Muscle layer of colon (tissue), 2 donors: ENCODE data around the gene DSTN.
A peak's percentile ranks its signal among the peaks of the same experiment; 100 is the strongest.

Experiments
- H3K27ac ChIP-seq: one replicate; pipeline ENCODE4 v1.7.0; 2013; ENCODE audit warnings: low read depth, mild to moderate bottlenecking, low read length, moderate library complexity
- H3K27me3 ChIP-seq, 2 donors: one replicate each; pipeline ENCODE4 v1.7.0; 2013; ENCODE audit warnings: low read length in 2 of 2, mild to moderate bottlenecking in 2 of 2; ENCODE audit not compliant: insufficient read depth in 2 of 2, control insufficient read depth in 1 of 2
- H3K36me3 ChIP-seq: one replicate; pipeline ENCODE4 v1.7.0; 2013; ENCODE audit warnings: mild to moderate bottlenecking, low read length; ENCODE audit not compliant: insufficient read depth
- H3K4me1 ChIP-seq: one replicate; pipeline ENCODE4 v1.7.0; 2013; ENCODE audit warnings: mild to moderate bottlenecking, low read length; ENCODE audit not compliant: insufficient read depth
- H3K4me3 ChIP-seq, 2 donors: one replicate each; pipeline ENCODE4 v1.7.0; 2013; ENCODE audit warnings: low read length in 2 of 2, low read depth in 1 of 2, mild to moderate bottlenecking in 1 of 2, moderate library complexity in 1 of 2
- H3K9ac ChIP-seq: one replicate; pipeline ENCODE4 v1.7.0; 2013; ENCODE audit warnings: low read length
- H3K9me3 ChIP-seq: one replicate; pipeline ENCODE4 v1.7.0; 2013; ENCODE audit warnings: mild to moderate bottlenecking, low read length
- donor health status: abdominal sarcoma.
- donor health status: Adenocarcinoma of cecum.

The DSTN gene

DNA sequence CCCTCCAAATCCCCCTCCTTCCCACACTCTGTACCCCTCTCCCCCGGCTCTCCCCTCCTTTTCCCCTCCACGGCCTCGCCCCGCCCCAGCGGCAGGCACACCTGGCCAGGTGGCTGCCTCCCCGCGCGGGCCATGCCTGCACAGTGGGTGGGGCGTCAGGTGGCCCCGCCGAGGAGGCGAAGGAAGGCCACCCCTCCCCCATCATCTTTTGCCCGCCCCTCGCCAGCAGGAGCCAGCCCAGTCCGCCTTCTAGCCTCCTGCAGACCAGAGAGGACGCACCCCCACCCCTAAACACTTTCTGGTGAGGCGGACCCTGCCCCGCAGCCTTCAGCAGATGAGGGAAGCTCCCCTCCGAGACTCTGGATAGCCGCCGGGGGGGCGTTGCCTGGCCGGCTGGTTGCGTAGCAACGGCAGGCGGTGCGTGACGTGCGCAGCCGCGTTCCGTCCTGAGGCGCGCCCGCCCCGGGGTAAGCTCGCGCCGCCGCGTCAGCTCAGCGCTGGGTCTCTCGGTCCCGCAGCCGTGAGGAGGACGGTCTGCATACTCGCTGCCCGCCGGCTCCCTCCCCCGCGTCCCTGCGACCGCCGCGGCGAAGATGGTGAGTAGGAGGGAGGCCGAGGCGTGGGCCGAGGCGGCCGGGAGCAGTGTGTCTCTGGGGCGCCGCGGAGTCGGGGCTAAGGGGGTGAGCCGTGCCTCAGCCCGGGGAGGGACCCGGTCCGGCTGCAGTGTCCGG, at the start of gene DSTN:
TSS of gene DSTN (plus strand) at position 460 of the 731 bp plus-strand sequence. CDS start at position 594, 134 bp downstream.
- H3K27ac ChIP-seq = peak within 1 kb of the TSS; percentile 98
- H3K36me3 ChIP-seq = no peaks in the 10 kb centered on the region
- H3K4me3 ChIP-seq = peak within 1 kb of the TSS; percentile 95 to 100
- peaks cover 40% of the 10 kb centered on the region for H3K4me1 ChIP-seq
- H3K9me3 ChIP-seq = no peaks in the 10 kb centered on the region
- H3K9ac ChIP-seq = peak within 1 kb of the TSS; percentile 83
- H3K27me3 ChIP-seq = no peaks in the 10 kb centered on the region

GRCh38 chr20:17520583-17520982, 49.3 kb upstream of the DSTN start:
- Histone ChIP-seq H3K9ac (no peak overlapping the region), H3K4me1 (no peaks in the 10 kb centered on the region), H3K4me3 (no peak overlapping the region), H3K27me3 (no peaks in the 10 kb centered on the region), H3K9me3 (no peaks in the 10 kb centered on the region), H3K27ac (no peak overlapping the region), H3K36me3 (no peaks in the 10 kb centered on the region)

GRCh38 chr20:17522528-17522927, 47.3 kb upstream of the DSTN start:
- H3K9ac ChIP-seq = no peak overlapping the region
- H3K4me3 ChIP-seq = no peak overlapping the region
- no peaks in the 10 kb centered on the region for H3K4me1 ChIP-seq
- H3K9me3 ChIP-seq = no peaks in the 10 kb centered on the region
- H3K27me3 ChIP-seq = no peaks in the 10 kb centered on the region
- no peaks in the 10 kb centered on the region for H3K36me3 ChIP-seq
- no peak overlapping the region for H3K27ac ChIP-seq

DNA sequence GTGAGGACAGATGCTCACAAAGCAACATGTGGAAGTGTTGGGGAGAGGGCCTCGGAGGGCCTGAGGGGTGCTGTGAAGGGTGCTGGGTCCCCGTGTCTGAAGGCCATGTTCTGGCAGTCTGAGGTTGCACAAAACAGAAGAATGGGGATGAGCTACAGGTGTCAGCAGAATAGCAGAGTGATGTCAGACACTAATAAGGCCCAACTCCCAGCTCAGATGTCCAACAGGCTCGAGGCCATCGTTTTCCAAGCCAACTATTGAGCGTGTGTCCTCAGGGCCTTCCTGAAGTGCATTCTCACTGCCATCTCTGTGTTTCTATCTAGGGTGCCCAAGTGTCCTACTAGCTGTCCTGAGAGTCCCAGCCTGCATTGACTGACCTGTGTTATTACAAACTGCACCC, 46.5 kb upstream of the DSTN start:
- Histone ChIP-seq H3K9ac (no peak overlapping the region), H3K9me3 (no peaks in the 10 kb centered on the region), H3K36me3 (no peaks in the 10 kb centered on the region), H3K27ac (no peak overlapping the region), H3K27me3 (no peaks in the 10 kb centered on the region), H3K4me1 (no peaks in the 10 kb centered on the region), H3K4me3 (no peak overlapping the region)

DNA sequence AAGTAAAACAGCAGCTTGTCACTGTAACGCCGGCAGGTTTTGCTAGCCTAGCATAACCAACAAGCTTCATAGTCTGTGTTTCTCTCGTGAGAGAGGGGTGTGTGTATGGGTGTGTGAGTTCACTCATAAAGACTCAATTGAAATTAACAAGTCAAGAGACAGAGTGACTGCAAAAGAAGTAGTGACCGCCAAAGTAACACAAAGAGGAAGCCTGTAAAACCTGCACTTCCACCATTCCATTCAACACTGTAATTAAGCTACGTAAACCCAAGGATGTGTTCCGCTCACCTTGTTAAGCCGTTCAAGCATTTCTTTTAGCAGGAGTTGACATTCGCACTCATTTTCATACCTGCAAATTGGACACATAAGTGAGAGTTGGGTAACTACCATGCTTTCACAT, 45.3 kb upstream of the DSTN start:
- Histone ChIP-seq H3K27ac (no peak overlapping the region), H3K9ac (no peak overlapping the region), H3K4me3 (no peak overlapping the region), H3K36me3 (no peaks in the 10 kb centered on the region), H3K4me1 (no peaks in the 10 kb centered on the region), H3K27me3 (no peaks in the 10 kb centered on the region), H3K9me3 (no peaks in the 10 kb centered on the region)

- Histone ChIP-seq H3K4me1 (no peaks in the 10 kb centered on the region), H3K36me3 (no peaks in the 10 kb centered on the region), H3K4me3 (no peak overlapping the region), H3K27ac (no peak overlapping the region), H3K9ac (no peak overlapping the region), H3K9me3 (no peaks in the 10 kb centered on the region), H3K27me3 (no peaks in the 10 kb centered on the region)
These were observed 44.7 kb upstream of the DSTN start for GRCh38 chr20:17525132-17525531.

- H3K4me3 ChIP-seq = no peak overlapping the region
These were observed 44.2 kb upstream of the DSTN start for GRCh38 chr20:17525650-17526049.

GRCh38 chr20:17529586-17529985, 40.3 kb upstream of the DSTN start:
- H3K27me3 ChIP-seq = no peaks in the 10 kb centered on the region
- H3K9ac ChIP-seq = no peak overlapping the region
- H3K9me3 ChIP-seq = no peaks in the 10 kb centered on the region
- H3K4me3 ChIP-seq = no peak overlapping the region
- H3K4me1 ChIP-seq = peaks cover 4% of the 10 kb centered on the region
- no peaks in the 10 kb centered on the region for H3K36me3 ChIP-seq
- H3K27ac ChIP-seq = no peak overlapping the region

More at GRCh38 chr20:17525650-17526049, 44.2 kb upstream of the DSTN start:
- Histone ChIP-seq H3K27ac (no peak overlapping the region), H3K27me3 (no peaks in the 10 kb centered on the region), H3K36me3 (no peaks in the 10 kb centered on the region), H3K9ac (no peak overlapping the region), H3K9me3 (no peaks in the 10 kb centered on the region), H3K4me1 (no peaks in the 10 kb centered on the region)

DNA sequence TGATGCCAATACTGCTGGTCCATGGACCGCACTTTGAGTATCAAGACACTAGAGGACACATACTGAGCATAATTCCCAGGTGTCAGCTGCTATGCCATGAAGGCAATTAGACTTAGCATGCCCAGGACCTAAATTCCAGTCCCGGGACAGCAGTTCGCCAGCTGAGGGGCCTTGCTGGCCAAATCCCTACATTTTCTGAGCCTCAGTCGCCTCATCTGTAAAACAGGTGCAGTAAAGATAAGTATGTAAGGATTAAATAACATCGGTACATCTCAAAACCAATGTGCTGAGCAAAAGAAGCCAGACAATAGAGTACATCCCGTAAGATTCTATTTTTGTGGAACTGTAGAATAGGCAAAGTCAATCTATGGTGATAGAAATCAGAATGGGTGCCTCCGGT, 39.7 kb upstream of the DSTN start:
- no peak overlapping the region for H3K9ac ChIP-seq
- no peaks in the 10 kb centered on the region for H3K9me3 ChIP-seq
- H3K27me3 ChIP-seq = no peaks in the 10 kb centered on the region
- peak overlapping the region; percentile 79 for H3K27ac ChIP-seq
- H3K4me1 ChIP-seq = peaks cover 4% of the 10 kb centered on the region
- H3K4me3 ChIP-seq = no peak overlapping the region
- H3K36me3 ChIP-seq = no peaks in the 10 kb centered on the region

GRCh38 chr20:17530716-17531664, 38.9 kb upstream of the DSTN start, which contains the start of gene BFSP1:
Gene BFSP1, minus strand, starts transcription at chr20:17531379. Its CDS starts 50 bp downstream, at chr20:17531329.
- peak within 1 kb of the TSS; percentile 44 for H3K9ac ChIP-seq
- peaks cover 4% of the 10 kb centered on the region for H3K4me1 ChIP-seq
- no peaks in the 10 kb centered on the region for H3K27me3 ChIP-seq
- no peaks in the 10 kb centered on the region for H3K9me3 ChIP-seq
- H3K36me3 ChIP-seq = no peaks in the 10 kb centered on the region
- H3K27ac ChIP-seq = peak within 1 kb of the TSS; percentile 79
- H3K4me3 ChIP-seq = peak within 1 kb of the TSS; percentile 43 to 58

DNA sequence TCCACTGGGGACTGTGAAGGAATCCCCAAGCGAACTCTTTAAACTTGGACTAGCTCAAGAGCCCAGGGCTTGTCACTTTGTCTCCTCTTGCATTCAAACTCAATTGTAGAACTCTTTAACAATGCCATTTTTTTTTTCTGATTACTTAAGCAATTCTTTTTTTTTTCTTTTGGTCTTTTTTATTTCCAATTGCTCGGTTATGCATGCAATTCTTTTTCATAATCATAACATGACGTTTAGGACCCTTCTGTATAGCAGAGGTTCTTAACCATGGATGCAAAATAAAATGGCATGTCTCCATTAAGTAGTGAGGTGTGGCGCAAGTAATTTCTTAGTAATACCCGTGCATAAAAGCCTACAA, 38.2 kb upstream of the DSTN start:
- H3K9ac ChIP-seq = peak overlapping the region; percentile 44
- H3K36me3 ChIP-seq = no peaks in the 10 kb centered on the region
- H3K4me1 ChIP-seq = peaks cover 5% of the 10 kb centered on the region
- H3K27ac ChIP-seq = peak overlapping the region; percentile 79
- no peaks in the 10 kb centered on the region for H3K27me3 ChIP-seq
- no peaks in the 10 kb centered on the region for H3K9me3 ChIP-seq
- peak overlapping the region; percentile 43 to 58 for H3K4me3 ChIP-seq
